GM12878 (cell line): ENCODE measurements around the gene ELK4.

ENCODE experiments used
- ASH2L ChIP-seq: fragments of 300-600, 200-600 bp; sonication (generic); IDR thresholded peaks from 2 replicates; pipeline ENCODE4 v1.6.1; 2017; ENCODE audit warnings: low read depth, mild to moderate bottlenecking, borderline replicate concordance
- EZH2 ChIP-seq: IDR thresholded peaks from 2 replicates; pipeline ENCODE4 v1.6.1; 2012; ENCODE audit warnings: low read depth, mild to moderate bottlenecking, control low read depth, inconsistent platforms, low read length, borderline replicate concordance; ENCODE audit not compliant: control insufficient read depth
- JUNB ChIP-seq: IDR thresholded peaks from 2 replicates; pipeline ENCODE4 v1.6.1; 2016; ENCODE audit warnings: antibody characterized with exemption, mild to moderate bottlenecking
- MXI1 ChIP-seq: fragments of 150-350 bp; IDR thresholded peaks from 2 replicates; pipeline ENCODE4 v1.6.1; 2011; ENCODE audit warnings: low read depth, mild to moderate bottlenecking, inconsistent platforms, low read length, improper control_type of control experiment
- POLR2A ChIP-seq: IDR thresholded peaks from 2 replicates; pipeline ENCODE4 v1.6.1; 2011; ENCODE audit warnings: low read depth, mild to moderate bottlenecking, low read length
- TF ChIP-seq, protein P1 (sequence below): fragments of 450-650 bp; IDR thresholded peaks from 2 replicates; pipeline ENCODE4 v1.6.1; 2017; ENCODE audit warnings: mild to moderate bottlenecking
- TF ChIP-seq, protein P2 (sequence below), 3 experiments: IDR thresholded peaks in 2 of 3; conservative IDR thresholded peaks in 1 of 3; 2 replicates each; pipeline ENCODE4 v1.5.1; 2011; ENCODE audit warnings: low read depth in 3 of 3, low read length in 3 of 3, mild to moderate bottlenecking in 3 of 3, control low read depth in 2 of 3, moderate library complexity in 2 of 3, inconsistent platforms in 1 of 3, mixed read lengths in 1 of 3; ENCODE audit not compliant: control insufficient read depth in 2 of 3, insufficient read depth in 1 of 3; ENCODE audit errors: extremely low read depth in 1 of 3
- TF ChIP-seq, protein P3 (sequence below): fragments of 450-650 bp; IDR thresholded peaks from 2 replicates; pipeline ENCODE4 v1.6.1; 2017; ENCODE audit warnings: mild to moderate bottlenecking, moderate library complexity

DNA sequence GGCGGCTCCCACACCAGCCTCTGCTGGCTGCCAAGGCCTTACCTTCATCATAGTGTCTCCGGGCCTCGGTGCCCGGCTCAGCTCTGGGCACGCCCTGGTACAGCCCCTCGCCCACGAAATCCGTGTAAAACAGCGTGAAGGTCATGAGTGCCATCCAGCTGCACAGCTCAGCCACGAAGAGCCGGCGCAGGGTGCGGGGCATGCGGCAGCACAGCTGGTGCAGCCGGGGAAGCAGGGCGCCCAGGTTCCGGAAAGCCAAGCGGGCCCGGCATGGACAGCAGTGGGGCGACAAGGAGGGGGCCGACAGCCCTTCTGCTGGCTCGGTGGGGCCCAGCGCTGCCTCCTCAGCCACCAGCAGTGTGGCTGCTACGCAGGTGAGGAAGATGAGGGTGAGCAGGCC lies 31.0 kb upstream of the ELK4 start:
- TF ChIP-seq EZH2 (no peak), ASH2L (no peak), MXI1 (no peak), JUNB (no peak), POLR2A (no peak)
- TF ChIP-seq, protein P1, sequence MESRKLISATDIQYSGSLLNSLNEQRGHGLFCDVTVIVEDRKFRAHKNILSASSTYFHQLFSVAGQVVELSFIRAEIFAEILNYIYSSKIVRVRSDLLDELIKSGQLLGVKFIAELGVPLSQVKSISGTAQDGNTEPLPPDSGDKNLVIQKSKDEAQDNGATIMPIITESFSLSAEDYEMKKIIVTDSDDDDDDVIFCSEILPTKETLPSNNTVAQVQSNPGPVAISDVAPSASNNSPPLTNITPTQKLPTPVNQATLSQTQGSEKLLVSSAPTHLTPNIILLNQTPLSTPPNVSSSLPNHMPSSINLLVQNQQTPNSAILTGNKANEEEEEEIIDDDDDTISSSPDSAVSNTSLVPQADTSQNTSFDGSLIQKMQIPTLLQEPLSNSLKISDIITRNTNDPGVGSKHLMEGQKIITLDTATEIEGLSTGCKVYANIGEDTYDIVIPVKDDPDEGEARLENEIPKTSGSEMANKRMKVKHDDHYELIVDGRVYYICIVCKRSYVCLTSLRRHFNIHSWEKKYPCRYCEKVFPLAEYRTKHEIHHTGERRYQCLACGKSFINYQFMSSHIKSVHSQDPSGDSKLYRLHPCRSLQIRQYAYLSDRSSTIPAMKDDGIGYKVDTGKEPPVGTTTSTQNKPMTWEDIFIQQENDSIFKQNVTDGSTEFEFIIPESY = no peak
- TF ChIP-seq, protein P2, sequence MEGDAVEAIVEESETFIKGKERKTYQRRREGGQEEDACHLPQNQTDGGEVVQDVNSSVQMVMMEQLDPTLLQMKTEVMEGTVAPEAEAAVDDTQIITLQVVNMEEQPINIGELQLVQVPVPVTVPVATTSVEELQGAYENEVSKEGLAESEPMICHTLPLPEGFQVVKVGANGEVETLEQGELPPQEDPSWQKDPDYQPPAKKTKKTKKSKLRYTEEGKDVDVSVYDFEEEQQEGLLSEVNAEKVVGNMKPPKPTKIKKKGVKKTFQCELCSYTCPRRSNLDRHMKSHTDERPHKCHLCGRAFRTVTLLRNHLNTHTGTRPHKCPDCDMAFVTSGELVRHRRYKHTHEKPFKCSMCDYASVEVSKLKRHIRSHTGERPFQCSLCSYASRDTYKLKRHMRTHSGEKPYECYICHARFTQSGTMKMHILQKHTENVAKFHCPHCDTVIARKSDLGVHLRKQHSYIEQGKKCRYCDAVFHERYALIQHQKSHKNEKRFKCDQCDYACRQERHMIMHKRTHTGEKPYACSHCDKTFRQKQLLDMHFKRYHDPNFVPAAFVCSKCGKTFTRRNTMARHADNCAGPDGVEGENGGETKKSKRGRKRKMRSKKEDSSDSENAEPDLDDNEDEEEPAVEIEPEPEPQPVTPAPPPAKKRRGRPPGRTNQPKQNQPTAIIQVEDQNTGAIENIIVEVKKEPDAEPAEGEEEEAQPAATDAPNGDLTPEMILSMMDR (IDR thresholded peaks at IDR 0.05 in 2 of 3, conservative IDR thresholded peaks at IDR 0.05 in 1 of 3; ENCODE audit: control insufficient read depth in 2 of 3, extremely low read depth in 1 of 3, insufficient read depth in 1 of 3, low read depth in 3 of 3, low read length in 3 of 3) = no peak
- TF ChIP-seq, protein P3, sequence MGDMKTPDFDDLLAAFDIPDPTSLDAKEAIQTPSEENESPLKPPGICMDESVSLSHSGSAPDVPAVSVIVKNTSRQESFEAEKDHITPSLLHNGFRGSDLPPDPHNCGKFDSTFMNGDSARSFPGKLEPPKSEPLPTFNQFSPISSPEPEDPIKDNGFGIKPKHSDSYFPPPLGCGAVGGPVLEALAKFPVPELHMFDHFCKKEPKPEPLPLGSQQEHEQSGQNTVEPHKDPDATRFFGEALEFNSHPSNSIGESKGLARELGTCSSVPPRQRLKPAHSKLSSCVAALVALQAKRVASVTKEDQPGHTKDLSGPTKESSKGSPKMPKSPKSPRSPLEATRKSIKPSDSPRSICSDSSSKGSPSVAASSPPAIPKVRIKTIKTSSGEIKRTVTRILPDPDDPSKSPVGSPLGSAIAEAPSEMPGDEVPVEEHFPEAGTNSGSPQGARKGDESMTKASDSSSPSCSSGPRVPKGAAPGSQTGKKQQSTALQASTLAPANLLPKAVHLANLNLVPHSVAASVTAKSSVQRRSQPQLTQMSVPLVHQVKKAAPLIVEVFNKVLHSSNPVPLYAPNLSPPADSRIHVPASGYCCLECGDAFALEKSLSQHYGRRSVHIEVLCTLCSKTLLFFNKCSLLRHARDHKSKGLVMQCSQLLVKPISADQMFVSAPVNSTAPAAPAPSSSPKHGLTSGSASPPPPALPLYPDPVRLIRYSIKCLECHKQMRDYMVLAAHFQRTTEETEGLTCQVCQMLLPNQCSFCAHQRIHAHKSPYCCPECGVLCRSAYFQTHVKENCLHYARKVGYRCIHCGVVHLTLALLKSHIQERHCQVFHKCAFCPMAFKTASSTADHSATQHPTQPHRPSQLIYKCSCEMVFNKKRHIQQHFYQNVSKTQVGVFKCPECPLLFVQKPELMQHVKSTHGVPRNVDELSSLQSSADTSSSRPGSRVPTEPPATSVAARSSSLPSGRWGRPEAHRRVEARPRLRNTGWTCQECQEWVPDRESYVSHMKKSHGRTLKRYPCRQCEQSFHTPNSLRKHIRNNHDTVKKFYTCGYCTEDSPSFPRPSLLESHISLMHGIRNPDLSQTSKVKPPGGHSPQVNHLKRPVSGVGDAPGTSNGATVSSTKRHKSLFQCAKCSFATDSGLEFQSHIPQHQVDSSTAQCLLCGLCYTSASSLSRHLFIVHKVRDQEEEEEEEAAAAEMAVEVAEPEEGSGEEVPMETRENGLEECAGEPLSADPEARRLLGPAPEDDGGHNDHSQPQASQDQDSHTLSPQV = no peak
